ENCODE measurements around the gene FBXW12. TPM values are rescaled to one million over a fixed set of nuclear protein-coding genes. Genes with fewer than 3 reads are reported as not detected.

The FBXW12 gene
- total and polyA plus RNA-seq, 10 donors: 0.33 to 0.42 TPM; not detected in 8

GRCh38 chr3:48405343-48405881 is 33.4 kb downstream of the FBXW12 start:
- TF ChIP-seq CTCF (IDR thresholded peaks at IDR 0.05 in 8 of 11, conservative IDR thresholded peaks at IDR 0.05 in 3 of 11) (no peak), POLR2AphosphoS5 (IDR thresholded peaks at IDR 0.05) (no peak), POLR2A (IDR thresholded peaks at IDR 0.05) (no peak)
- Histone ChIP-seq H3K9me3 (no peaks in the 10 kb centered on the region), H3K27ac (peak overlapping the region in 1 of 8 donors; percentile 71), H3K36me3 (peaks cover 0 to 41% (median under 1%) of the 10 kb centered on the region in 6 donors), H3K27me3 (replicated peaks in 1 of 7) (no peaks in the 10 kb centered on the region), H3K4me3 (no peak overlapping the region), H3K4me1 (peaks cover 0 to 40% (median 16%) of the 10 kb centered on the region in 6 donors)
- DNase-seq: peak; percentile 64
- intact Hi-C loops (cut with DNase I; ENCODE audit: low total_unique reads): no loop called here
- WGBS, 5 donors: 79 to 96% (median 89%) methylated on average over 10 to 13 of the region's 13 CpGs

GRCh38 chr3:48405971-48406370 is 34.0 kb downstream of the FBXW12 start:
- no peak overlapping the region for H3K4me3 ChIP-seq
- peaks cover 0 to 40% (median 16%) of the 10 kb centered on the region in 6 donors for H3K4me1 ChIP-seq
- 25 to 86% (median 44%) methylated on average over 1 of the region's 1 CpG for WGBS, 5 donors
- peak overlapping the region in 2 of 8 donors; percentile 71 to 72 for H3K27ac ChIP-seq
- no peak for DNase-seq
- H3K27me3 ChIP-seq (replicated peaks in 1 of 7): no peaks in the 10 kb centered on the region
- H3K9me3 ChIP-seq: no peaks in the 10 kb centered on the region
- no peak for TF ChIP-seq CTCF (IDR thresholded peaks at IDR 0.05 in 8 of 11, conservative IDR thresholded peaks at IDR 0.05 in 3 of 11)
- no peak for TF ChIP-seq POLR2A (IDR thresholded peaks at IDR 0.05)
- TF ChIP-seq POLR2AphosphoS5 (IDR thresholded peaks at IDR 0.05): no peak
- H3K36me3 ChIP-seq: peaks cover 0 to 47% (median 3%) of the 10 kb centered on the region in 6 donors
- intact Hi-C loops (cut with DNase I; ENCODE audit: low total_unique reads): no loop called here

- TF ChIP-seq POLR2A (IDR thresholded peaks at IDR 0.05) (no peak), CTCF (IDR thresholded peaks at IDR 0.05 in 8 of 11, conservative IDR thresholded peaks at IDR 0.05 in 3 of 11) (no peak), POLR2AphosphoS5 (IDR thresholded peaks at IDR 0.05) (no peak)
- H3K36me3 ChIP-seq: peaks cover 0 to 54% (median 3%) of the 10 kb centered on the region in 6 donors
- no peak overlapping the region for H3K4me3 ChIP-seq
- no peaks in the 10 kb centered on the region for H3K9me3 ChIP-seq
- H3K27me3 ChIP-seq (replicated peaks in 1 of 7): no peaks in the 10 kb centered on the region
- peak; percentile 51 for DNase-seq
- intact Hi-C loops (cut with DNase I; ENCODE audit: low total_unique reads): no loop called here
- WGBS, 5 donors: 75 to 82% (median 77%) methylated on average over 16 to 18 of the region's 18 CpGs
- peak overlapping the region in 6 of 8 donors; percentile 29 to 72 (median 58) for H3K27ac ChIP-seq
- H3K4me1 ChIP-seq: peaks cover 0 to 40% (median 16%) of the 10 kb centered on the region in 6 donors
Observed at GRCh38 chr3:48406443-48407431, 34.7 kb downstream of the FBXW12 start.
